ENCODE results near the gene MINPP1.

DNA sequence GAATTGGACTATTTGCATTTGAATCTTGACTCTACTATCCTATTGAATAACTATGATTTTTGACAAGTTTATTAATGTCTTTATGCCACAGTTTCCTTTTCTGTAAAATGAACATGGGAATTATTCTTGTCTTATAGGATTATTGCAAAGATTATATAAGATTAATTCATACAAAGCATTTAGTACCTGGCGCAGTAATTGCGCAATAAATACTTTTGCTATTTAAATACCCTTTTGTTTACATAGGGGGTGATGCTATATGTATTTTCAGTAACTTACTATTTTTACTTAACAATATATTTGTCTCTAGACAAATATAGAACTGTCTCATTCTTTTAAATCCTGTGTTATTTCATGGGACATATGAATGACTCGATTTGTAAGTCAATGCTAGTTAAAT is 5.3 kb downstream of the MINPP1 start:
- TF ChIP-seq CTCF (IDR thresholded peaks at IDR 0.05) (no peak), ESRRA (CRISPR knock-in tag; IDR thresholded peaks at IDR 0.05; ENCODE audit: borderline replicate concordance) (no peak), NFYB (CRISPR knock-in tag; conservative IDR thresholded peaks at IDR 0.05; ENCODE audit: low read depth) (no peak), CREM (CRISPR knock-in tag; IDR thresholded peaks at IDR 0.05) (no peak), ZSCAN18 (CRISPR knock-in tag; IDR thresholded peaks at IDR 0.05) (no peak), ZBTB43 (CRISPR knock-in tag; IDR thresholded peaks at IDR 0.05) (no peak), TP53 (CRISPR knock-in tag; IDR thresholded peaks at IDR 0.05) (no peak), AFF4 (CRISPR knock-in tag; IDR thresholded peaks at IDR 0.05; ENCODE audit: borderline replicate concordance) (no peak), ATF6 (CRISPR knock-in tag; IDR thresholded peaks at IDR 0.05) (no peak), CBFB (CRISPR knock-in tag; IDR thresholded peaks at IDR 0.05; ENCODE audit: low read depth) (no peak), ZNF263 (CRISPR knock-in tag; IDR thresholded peaks at IDR 0.05; ENCODE audit: low read depth) (no peak), JUN (CRISPR knock-in tag; IDR thresholded peaks at IDR 0.05) (no peak), MYBL2 (CRISPR knock-in tag; IDR thresholded peaks at IDR 0.05) (no peak), SP1 (CRISPR knock-in tag; conservative IDR thresholded peaks at IDR 0.05) (no peak)

Data from WTC11 (cell line).